Measurements from ENCODE around the gene NOS2.

- TF ChIP-seq CTCF (conservative IDR thresholded peaks at IDR 0.05) (no peak), ZFX (IDR thresholded peaks at IDR 0.05) (no peak)
Observed at GRCh38 chr17:27810211-27810901, 10.0 kb upstream of the NOS2 start.

Measured in C4-2B (cell line).